MM.1S (cell line): ENCODE results near the gene KCNJ2.

Source experiments
- DNase-seq: peaks from one replicate; pipeline ENCODE4 v3.0.0-alpha.2; 2015
- H2AFZ ChIP-seq: fragments of 300-600 bp; sonication (generic); 2 replicates; pipeline ENCODE4 v1.6.0; 2016; ENCODE audit warnings: antibody characterized with exemption, low read length
- H3F3A ChIP-seq: fragments of 300-600 bp; sonication (generic); 2 replicates; pipeline ENCODE4 v1.6.1; 2016; ENCODE audit warnings: mild to moderate bottlenecking, antibody characterized with exemption, low read length, moderate library complexity, mixed read lengths; ENCODE audit not compliant: insufficient read depth
- H3K27ac ChIP-seq: fragments of 300-600 bp; sonication (generic); 2 replicates; pipeline ENCODE4 v1.5.1; 2016; ENCODE audit warnings: mild to moderate bottlenecking, low read length
- H3K27me3 ChIP-seq: fragments of 300-600 bp; sonication (generic); replicated peaks from 2 replicates; pipeline ENCODE4 v1.6.0; 2016; ENCODE audit warnings: low read length; ENCODE audit not compliant: insufficient read depth
- H3K36me3 ChIP-seq: fragments of 300-600 bp; sonication (generic); replicated peaks from 2 replicates; pipeline ENCODE4 v1.6.1; 2016; ENCODE audit warnings: mild to moderate bottlenecking, low read length, mixed read lengths; ENCODE audit not compliant: insufficient read depth
- H3K4me1 ChIP-seq: fragments of 300-600 bp; sonication (generic); 2 replicates; pipeline ENCODE4 v1.6.1; 2016; ENCODE audit warnings: low read length, mixed read lengths
- H3K4me2 ChIP-seq: fragments of 300-600 bp; sonication (generic); 2 replicates; pipeline ENCODE4 v1.6.0; 2016; ENCODE audit warnings: low read depth, low read length
- H3K4me3 ChIP-seq: fragments of 300-600 bp; sonication (generic); 2 replicates; pipeline ENCODE4 v1.5.1; 2016; ENCODE audit warnings: low read length, mixed read lengths
- H3K79me2 ChIP-seq: fragments of 300-600 bp; sonication (generic); 2 replicates; pipeline ENCODE4 v1.6.1; 2016; ENCODE audit warnings: mixed run types, low read length, mixed read lengths
- H3K9ac ChIP-seq: fragments of 300-600 bp; sonication (generic); 2 replicates; pipeline ENCODE4 v1.6.1; 2016; ENCODE audit warnings: low read length, mixed read lengths
- H3K9me2 ChIP-seq: fragments of 300-600 bp; sonication (generic); replicated peaks from 2 replicates; pipeline ENCODE4 v1.6.1; 2016; ENCODE audit warnings: mild to moderate bottlenecking, low read length, mixed read lengths; ENCODE audit not compliant: insufficient read depth
- H3K9me3 ChIP-seq: fragments of 300-600 bp; sonication (generic); replicated peaks from 2 replicates; pipeline ENCODE4 v1.6.1; 2016; ENCODE audit warnings: mild to moderate bottlenecking, low read length, mixed read lengths; ENCODE audit not compliant: insufficient read depth
- H4K20me1 ChIP-seq: fragments of 300-600 bp; sonication (generic); 2 replicates; pipeline ENCODE4 v1.6.1; 2016; ENCODE audit warnings: mild to moderate bottlenecking, low read length, moderate library complexity, mixed read lengths; ENCODE audit not compliant: insufficient read depth
- EZH2 ChIP-seq: fragments of 300-600 bp; sonication (generic); optimal IDR thresholded peaks from 2 replicates; pipeline ENCODE3; 2017; ENCODE audit warnings: low read depth, mild to moderate bottlenecking, antibody characterized with exemption, low read length, mixed read lengths
- EZH2phosphoT487 ChIP-seq: fragments of 300-600 bp; sonication (generic); IDR thresholded peaks from 2 replicates; pipeline ENCODE4 v1.6.1; 2018; ENCODE audit warnings: antibody characterized with exemption, low read length
- TF ChIP-seq, protein P1 (sequence below): fragments of 300-600 bp; sonication (generic); IDR thresholded peaks from 2 replicates; pipeline ENCODE4 v1.5.1; 2016; ENCODE audit warnings: antibody characterized with exemption, low read length, mixed read lengths

Gene KCNJ2

DNA sequence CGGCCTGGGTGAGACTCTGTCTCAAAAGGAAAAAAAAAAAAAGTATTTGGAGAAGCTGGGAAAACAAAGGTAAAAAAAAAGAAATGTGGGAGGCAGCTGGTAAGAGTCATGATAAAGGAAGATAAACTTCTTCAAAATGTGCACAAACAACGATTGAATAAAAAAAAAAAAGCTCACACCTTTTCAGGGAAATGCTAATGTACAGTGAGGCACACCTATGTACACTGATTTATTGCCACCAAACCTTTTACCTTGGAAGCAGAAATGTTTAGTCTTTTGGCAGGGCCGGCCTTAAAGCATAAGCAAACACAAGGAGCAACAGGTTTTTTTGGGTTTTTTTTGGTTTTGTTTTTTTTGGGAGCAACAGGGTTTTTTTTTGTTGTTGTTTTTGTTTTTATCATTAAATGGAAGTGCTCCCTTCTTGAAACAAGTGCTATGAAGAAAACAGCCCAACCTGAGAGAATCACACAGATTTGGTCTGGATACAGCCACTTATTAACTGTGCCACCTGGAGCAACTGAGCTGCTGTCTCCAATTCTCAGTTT is 29.8 kb upstream of the KCNJ2 start:
- no peak overlapping the region for H2AFZ ChIP-seq
- DNase-seq = no peak
- no peak overlapping the region for H3K4me3 ChIP-seq
- no peaks in the 10 kb centered on the region for H4K20me1 ChIP-seq
- H3F3A ChIP-seq = no peaks in the 10 kb centered on the region
- no peak overlapping the region for H3K4me2 ChIP-seq
- H3K9me3 ChIP-seq = no peaks in the 10 kb centered on the region
- H3K4me1 ChIP-seq = no peaks in the 10 kb centered on the region
- no peaks in the 10 kb centered on the region for H3K79me2 ChIP-seq
- no peaks in the 10 kb centered on the region for H3K27me3 ChIP-seq
- TF ChIP-seq EZH2 (no peak), EZH2phosphoT487 (no peak)
- TF ChIP-seq, protein P1, sequence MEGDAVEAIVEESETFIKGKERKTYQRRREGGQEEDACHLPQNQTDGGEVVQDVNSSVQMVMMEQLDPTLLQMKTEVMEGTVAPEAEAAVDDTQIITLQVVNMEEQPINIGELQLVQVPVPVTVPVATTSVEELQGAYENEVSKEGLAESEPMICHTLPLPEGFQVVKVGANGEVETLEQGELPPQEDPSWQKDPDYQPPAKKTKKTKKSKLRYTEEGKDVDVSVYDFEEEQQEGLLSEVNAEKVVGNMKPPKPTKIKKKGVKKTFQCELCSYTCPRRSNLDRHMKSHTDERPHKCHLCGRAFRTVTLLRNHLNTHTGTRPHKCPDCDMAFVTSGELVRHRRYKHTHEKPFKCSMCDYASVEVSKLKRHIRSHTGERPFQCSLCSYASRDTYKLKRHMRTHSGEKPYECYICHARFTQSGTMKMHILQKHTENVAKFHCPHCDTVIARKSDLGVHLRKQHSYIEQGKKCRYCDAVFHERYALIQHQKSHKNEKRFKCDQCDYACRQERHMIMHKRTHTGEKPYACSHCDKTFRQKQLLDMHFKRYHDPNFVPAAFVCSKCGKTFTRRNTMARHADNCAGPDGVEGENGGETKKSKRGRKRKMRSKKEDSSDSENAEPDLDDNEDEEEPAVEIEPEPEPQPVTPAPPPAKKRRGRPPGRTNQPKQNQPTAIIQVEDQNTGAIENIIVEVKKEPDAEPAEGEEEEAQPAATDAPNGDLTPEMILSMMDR = no peak
- no peaks in the 10 kb centered on the region for H3K9me2 ChIP-seq
- no peak overlapping the region for H3K9ac ChIP-seq
- H3K36me3 ChIP-seq = no peaks in the 10 kb centered on the region
- H3K27ac ChIP-seq = no peak overlapping the region

DNA sequence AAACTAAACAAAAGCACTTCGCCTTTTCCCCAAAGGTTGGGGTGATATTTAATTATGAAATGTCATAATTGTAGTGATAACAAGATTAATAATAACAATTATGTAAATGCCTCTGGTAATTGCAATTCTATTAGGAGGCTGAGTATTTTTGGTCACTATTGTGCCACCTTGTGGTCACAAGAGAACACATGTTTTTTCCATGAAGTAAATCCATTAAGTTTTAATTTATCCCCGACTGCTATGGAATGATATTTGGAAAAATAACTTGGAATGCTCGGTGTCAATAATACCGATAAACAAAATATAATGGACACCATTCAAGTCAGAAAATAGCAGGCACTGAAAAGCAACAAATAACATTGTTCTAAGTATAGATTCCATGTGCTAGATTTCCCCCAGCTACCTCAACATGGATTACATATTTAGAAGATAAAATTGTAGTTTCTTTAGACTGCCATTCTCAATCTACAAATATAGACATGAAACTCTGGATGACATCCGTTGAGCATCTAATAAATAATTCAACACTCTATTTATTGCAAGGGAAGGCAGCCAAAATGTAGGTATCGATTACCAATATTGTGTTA is 25.0 kb upstream of the KCNJ2 start:
- TF ChIP-seq EZH2phosphoT487 (no peak), EZH2 (no peak)
- TF ChIP-seq, protein P1 = peak; percentile 72
- Histone ChIP-seq H3K4me1 (no peaks in the 10 kb centered on the region), H3K9ac (no peak overlapping the region), H3K9me2 (no peaks in the 10 kb centered on the region), H3K27me3 (no peaks in the 10 kb centered on the region), H3K4me2 (no peak overlapping the region), H3K36me3 (no peaks in the 10 kb centered on the region), H4K20me1 (no peaks in the 10 kb centered on the region), H3K4me3 (no peak overlapping the region), H3F3A (no peaks in the 10 kb centered on the region), H3K9me3 (no peaks in the 10 kb centered on the region), H3K27ac (no peak overlapping the region), H3K79me2 (no peaks in the 10 kb centered on the region), H2AFZ (no peak overlapping the region)
- peak; percentile 20 for DNase-seq

DNA sequence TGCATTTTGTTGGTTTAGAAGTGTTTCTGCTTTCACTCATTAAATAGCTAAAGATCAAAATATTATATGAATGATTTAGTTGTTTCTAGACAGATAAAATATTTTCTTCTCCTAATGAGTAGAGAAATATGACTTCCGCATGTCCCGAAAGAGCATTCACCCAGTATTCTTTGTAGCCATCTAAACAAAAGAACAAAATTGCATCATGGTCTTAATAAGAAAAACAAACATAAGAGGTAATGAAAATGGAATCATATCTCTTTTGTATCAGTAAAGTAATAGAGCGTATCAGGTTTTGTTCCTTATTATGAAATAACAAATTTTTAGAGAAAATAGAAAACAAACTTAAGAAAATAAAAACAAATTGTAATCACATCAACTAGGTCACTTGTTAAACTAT is 16.1 kb upstream of the KCNJ2 start:
- Histone ChIP-seq H3K27me3 (no peaks in the 10 kb centered on the region), H3K9me2 (no peaks in the 10 kb centered on the region), H2AFZ (no peak overlapping the region), H4K20me1 (no peaks in the 10 kb centered on the region), H3K9me3 (no peaks in the 10 kb centered on the region), H3F3A (no peaks in the 10 kb centered on the region), H3K36me3 (no peaks in the 10 kb centered on the region), H3K4me2 (no peak overlapping the region), H3K79me2 (no peaks in the 10 kb centered on the region), H3K4me1 (no peaks in the 10 kb centered on the region), H3K9ac (no peak overlapping the region), H3K4me3 (no peak overlapping the region), H3K27ac (no peak overlapping the region)
- TF ChIP-seq EZH2 = no peak
- no peak for TF ChIP-seq EZH2phosphoT487
- TF ChIP-seq, protein P1 = no peak
- no peak for DNase-seq
